ENCODE results near the gene ZNF433. TPM values are rescaled to one million over a fixed set of nuclear protein-coding genes. Genes with fewer than 3 reads are reported as not detected.

ZNF433 gene
- total RNA-seq, 1 donor from 2014 or later, result 5.8 TPM

DNA sequence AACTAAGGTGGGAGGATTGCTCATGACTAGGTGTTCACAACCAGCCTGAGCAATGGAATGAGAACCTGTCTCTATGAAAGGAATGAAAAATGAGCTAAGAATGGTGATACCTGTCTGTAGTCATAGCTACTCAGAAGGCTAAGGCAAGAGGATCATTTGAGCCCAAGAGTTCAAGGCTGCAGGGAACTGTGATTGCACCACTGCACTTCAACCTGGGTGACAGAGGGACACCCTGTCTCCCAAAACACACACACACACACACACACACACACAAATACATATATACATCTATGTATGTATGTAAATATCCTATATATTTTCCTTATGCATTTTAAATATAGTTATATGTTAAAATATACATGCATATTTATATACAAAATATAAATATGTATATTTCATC, 7.4 kb upstream of the ZNF433 start:
- TF ChIP-seq, protein P1, sequence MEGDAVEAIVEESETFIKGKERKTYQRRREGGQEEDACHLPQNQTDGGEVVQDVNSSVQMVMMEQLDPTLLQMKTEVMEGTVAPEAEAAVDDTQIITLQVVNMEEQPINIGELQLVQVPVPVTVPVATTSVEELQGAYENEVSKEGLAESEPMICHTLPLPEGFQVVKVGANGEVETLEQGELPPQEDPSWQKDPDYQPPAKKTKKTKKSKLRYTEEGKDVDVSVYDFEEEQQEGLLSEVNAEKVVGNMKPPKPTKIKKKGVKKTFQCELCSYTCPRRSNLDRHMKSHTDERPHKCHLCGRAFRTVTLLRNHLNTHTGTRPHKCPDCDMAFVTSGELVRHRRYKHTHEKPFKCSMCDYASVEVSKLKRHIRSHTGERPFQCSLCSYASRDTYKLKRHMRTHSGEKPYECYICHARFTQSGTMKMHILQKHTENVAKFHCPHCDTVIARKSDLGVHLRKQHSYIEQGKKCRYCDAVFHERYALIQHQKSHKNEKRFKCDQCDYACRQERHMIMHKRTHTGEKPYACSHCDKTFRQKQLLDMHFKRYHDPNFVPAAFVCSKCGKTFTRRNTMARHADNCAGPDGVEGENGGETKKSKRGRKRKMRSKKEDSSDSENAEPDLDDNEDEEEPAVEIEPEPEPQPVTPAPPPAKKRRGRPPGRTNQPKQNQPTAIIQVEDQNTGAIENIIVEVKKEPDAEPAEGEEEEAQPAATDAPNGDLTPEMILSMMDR (conservative IDR thresholded peaks at IDR 0.05), result no peak
- no peak for DNase-seq (ENCODE audit: low read depth, low spot score)
- Mint-ChIP-seq H3K36me3 (ENCODE audit: low read depth) (peaks cover 56% of the 10 kb centered on the region), H3K4me1 (no peaks in the 10 kb centered on the region), H3K27ac (ENCODE audit: unreplicated experiment) (no peak overlapping the region), H3K27me3 (ENCODE audit: low read depth) (no peaks in the 10 kb centered on the region), H3K4me3 (no peak overlapping the region), H3K9me3 (peaks cover 21% of the 10 kb centered on the region)

DNA sequence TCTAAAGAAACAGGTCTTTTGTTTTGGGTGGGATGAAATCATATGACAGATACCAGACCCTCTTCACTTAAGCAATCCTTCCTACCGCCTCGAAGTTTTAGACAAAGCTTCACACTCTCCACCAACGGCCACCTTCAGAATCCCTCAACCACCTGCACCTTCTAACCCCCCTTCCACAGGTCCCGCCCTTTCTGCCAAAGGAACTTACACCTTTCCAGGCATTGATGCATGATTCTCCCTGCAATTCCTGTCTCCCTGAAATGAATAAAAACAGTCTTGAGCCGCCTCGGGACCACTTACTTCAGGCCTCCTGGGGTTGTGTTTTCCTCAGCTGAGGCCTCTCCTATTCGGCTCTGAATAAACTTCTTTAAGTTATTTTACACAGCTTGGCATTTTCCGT, 859 bp downstream of the ZNF433 start:
- H3K4me3 Mint-ChIP-seq, result peak overlapping the region; percentile 85
- H3K27ac Mint-ChIP-seq (ENCODE audit: unreplicated experiment), result peak overlapping the region; percentile 0
- no peak for DNase-seq (ENCODE audit: low read depth, low spot score)
- TF ChIP-seq, protein P1 (conservative IDR thresholded peaks at IDR 0.05), result no peak
- H3K27me3 Mint-ChIP-seq (ENCODE audit: low read depth), result no peaks in the 10 kb centered on the region
- peaks cover 30% of the 10 kb centered on the region for H3K36me3 Mint-ChIP-seq (ENCODE audit: low read depth)
- H3K9me3 Mint-ChIP-seq, result peaks cover 3% of the 10 kb centered on the region
- H3K4me1 Mint-ChIP-seq, result peaks cover 27% of the 10 kb centered on the region

DNA sequence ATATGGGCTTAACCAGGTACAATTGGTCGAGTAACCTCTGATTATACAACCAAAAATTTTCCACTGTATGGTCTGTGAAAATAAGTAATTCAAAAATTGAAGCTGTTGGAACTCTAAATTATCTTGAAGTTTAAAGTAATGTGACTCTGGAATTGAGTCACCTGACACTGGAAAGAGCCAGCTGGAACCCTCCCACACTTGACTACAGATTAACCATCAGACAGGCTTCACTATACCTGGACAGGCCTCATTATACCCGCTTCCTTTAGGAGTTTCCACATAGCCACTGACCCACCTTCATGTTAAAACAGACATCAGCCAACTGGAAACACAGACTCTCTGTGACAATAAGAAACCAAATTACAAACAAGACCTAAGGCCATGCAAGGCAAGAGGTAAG, 1.3 kb downstream of the ZNF433 start:
- no peak for DNase-seq (ENCODE audit: low read depth, low spot score)
- Mint-ChIP-seq H3K4me1 (peaks cover 27% of the 10 kb centered on the region), H3K9me3 (peaks cover 3% of the 10 kb centered on the region), H3K27me3 (ENCODE audit: low read depth) (no peaks in the 10 kb centered on the region), H3K27ac (ENCODE audit: unreplicated experiment) (no peak overlapping the region), H3K4me3 (peak overlapping the region; percentile 85), H3K36me3 (ENCODE audit: low read depth) (peaks cover 32% of the 10 kb centered on the region)
- TF ChIP-seq, protein P1 (conservative IDR thresholded peaks at IDR 0.05), result no peak

DNA sequence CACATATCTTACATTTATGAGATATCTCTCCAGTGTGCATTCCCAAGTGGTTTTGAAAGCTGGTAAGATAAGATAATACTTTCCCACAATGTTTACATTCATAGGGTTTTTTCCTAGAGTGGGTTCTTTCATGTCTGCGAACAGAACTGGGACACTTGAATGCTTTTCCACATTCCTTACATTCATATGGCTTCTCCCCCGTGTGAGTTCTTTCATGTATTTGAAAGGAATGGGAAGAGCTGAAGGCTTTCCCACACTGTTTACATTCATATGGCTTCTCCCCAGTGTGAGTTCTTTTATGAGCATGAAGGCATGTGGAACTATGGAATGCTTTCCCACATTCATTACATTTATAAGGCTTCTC, 19.7 kb downstream of the ZNF433 start:
- H3K36me3 Mint-ChIP-seq (ENCODE audit: low read depth), result peaks cover 72% of the 10 kb centered on the region
- TF ChIP-seq, protein P1 (conservative IDR thresholded peaks at IDR 0.05), result no peak
- no peak for DNase-seq (ENCODE audit: low read depth, low spot score)
- H3K4me1 Mint-ChIP-seq, result no peaks in the 10 kb centered on the region
- peaks cover 29% of the 10 kb centered on the region for H3K9me3 Mint-ChIP-seq
- no peak overlapping the region for H3K4me3 Mint-ChIP-seq
- H3K27ac Mint-ChIP-seq (ENCODE audit: unreplicated experiment), result no peak overlapping the region
- no peaks in the 10 kb centered on the region for H3K27me3 Mint-ChIP-seq (ENCODE audit: low read depth)

DNA sequence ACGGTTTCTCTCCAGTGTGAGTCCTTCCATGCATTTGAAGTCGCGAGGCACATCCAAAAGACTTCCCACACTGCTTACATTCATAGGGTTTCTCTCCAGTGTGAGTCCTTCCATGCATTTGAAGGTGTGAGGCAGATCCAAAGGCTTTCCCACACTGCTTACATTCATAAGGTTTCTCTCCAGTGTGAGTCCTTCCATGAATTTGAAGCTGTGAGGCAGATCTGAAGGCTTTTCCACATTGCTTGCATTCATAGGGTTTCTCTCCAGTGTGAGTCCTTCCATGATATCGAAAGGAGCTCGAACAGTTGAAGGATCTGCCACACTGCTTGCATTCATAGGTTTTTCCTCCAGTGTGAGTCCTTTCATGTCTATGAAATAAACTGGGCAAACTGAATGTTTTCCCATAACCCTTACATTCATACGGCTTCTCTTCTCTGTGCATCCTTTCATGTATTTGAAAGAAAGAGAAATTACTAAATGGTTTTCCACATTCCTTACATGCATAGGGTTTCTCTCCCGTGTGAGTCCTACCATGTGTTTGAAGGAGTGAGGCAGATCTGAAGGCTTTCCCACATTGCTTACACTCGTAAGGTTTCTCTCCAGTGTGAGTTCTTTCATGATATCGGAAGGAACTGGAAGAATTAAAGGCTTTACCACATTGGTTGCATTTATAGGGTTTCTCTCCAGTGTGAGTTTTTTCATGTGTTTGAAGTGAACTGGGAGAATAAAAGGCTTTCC, 20.3 kb downstream of the ZNF433 start:
- no peak for DNase-seq (ENCODE audit: low read depth, low spot score)
- Mint-ChIP-seq H3K27me3 (ENCODE audit: low read depth) (no peaks in the 10 kb centered on the region), H3K27ac (ENCODE audit: unreplicated experiment) (no peak overlapping the region), H3K4me1 (no peaks in the 10 kb centered on the region), H3K36me3 (ENCODE audit: low read depth) (peaks cover 73% of the 10 kb centered on the region), H3K9me3 (peaks cover 29% of the 10 kb centered on the region), H3K4me3 (no peak overlapping the region)
- TF ChIP-seq, protein P1 (conservative IDR thresholded peaks at IDR 0.05), result no peak
